ENCODE data around the gene MTURN.
"Not testable (repeated sequence)": the region's sequence is repeated elsewhere in the genome, so short reads cannot be mapped to it uniquely, and the experiment has no call there.

Gene MTURN

DNA sequence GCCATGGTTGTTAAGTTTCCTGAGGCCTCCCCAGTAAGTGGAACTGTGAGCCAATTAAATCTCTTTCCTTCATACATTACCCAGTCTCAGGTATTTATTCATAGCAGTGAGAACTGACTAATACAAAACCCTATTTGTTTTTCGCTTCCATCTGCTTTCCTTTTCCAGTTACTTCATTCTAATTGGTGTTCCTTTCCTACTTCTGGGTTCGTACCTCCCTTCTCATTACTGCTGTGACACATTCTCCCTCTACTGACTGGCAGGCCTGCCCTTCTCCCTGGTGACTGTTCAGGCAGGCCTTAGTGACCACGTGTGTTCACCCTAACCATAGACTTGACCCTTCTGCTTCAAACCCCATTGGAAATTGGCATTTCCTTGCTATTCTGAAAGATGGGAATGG lies 37.7 kb downstream of the MTURN start:
- in situ Hi-C loops (cut with HindIII; ENCODE audit: low pct_ligation_motif_present, low pct_unique_long_range_greater_than_20kb, low sequenced_read_pairs), result no loop called here
- no peak for DNase-seq

DNA sequence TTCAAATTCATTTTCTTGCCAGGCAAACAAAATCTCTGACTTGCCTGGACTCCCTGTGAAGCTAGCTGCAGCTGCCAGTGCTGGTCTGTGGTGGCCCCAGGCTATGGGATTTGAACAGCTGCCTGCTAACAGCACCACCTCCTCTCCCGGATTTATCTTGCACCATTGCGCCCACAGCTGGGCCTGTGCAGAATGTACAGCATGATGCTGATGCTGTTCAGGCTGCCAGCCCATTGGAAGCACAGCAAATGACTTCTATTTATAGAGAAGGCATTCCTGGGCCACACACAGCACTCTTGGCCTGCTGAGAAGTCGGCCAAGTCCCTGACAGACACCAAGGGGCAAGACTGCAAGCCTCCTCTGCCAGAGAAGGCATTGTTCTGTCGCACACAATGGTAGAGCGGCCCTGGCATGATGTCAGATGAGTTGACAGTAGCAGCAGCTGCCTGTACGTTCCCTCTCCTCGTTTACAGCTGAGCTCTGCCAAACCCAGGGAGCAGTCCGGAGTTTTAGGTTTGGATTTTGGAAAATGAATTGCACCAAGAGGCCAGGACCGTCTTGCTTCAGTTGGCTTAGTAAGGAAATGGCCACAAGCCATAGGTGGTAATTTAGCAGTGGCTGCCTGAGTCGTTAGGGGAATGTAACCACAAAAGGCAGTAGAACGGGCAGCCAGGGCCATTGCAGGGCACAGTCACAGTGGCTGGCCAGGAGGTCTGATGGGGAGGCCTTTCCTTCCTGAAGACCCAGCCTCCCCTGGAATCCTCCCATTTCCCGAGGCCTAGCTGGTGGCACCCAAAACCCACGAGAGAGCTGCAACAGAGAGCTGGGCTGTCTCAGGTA lies 38.5 kb downstream of the MTURN start:
- in situ Hi-C loops (cut with HindIII; ENCODE audit: low pct_ligation_motif_present, low pct_unique_long_range_greater_than_20kb, low sequenced_read_pairs), result no loop called here
- DNase-seq, result peak; percentile 22

DNA sequence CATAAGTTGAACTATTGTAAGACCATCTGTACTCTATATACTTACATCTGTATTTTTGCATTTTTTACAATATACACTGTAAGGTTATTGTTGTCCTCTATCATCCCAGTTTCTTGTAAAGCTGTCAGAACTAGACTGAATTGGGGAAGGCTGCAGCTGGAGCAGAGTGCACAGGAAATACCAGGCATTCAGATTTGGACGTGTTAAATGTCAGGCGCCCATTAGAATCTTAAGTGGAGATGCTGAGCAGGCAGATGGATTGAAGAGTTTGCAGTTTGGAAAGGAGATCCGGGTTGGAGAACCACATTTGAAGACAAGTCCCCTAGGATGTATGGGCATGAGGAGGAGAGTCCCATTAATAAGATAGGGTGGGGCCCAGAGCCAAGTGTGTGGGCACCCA lies 40.4 kb downstream of the MTURN start:
- no peak for DNase-seq
- in situ Hi-C loops (cut with HindIII; ENCODE audit: low pct_ligation_motif_present, low pct_unique_long_range_greater_than_20kb, low sequenced_read_pairs), result no loop called here

DNA sequence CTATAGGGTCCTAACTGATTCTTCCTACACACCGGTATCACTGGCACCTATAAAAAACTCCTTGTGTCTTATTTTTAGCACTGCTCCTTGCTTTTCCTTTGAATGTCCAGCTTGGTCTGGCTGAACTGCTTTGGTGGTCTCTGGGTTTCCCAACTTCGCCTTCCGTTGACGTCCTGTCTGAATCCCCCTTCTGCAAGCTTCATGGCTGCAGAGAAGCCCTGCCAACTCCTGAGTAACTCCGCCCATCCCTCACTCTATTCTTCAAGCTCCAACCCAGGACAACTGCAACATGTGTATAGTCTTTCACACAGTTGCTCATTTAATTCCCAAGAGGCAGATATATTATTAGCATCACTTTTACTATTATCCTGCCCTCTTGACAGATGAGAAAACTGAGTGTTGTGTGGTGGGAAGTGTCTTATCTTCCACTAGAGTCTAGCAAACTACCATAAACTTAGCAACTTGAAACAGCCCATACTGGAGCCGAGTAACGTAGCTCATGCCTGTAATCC lies 40.9 kb downstream of the MTURN start:
- in situ Hi-C loops (cut with HindIII; ENCODE audit: low pct_ligation_motif_present, low pct_unique_long_range_greater_than_20kb, low sequenced_read_pairs), result no loop called here
- no peak for DNase-seq

DNA sequence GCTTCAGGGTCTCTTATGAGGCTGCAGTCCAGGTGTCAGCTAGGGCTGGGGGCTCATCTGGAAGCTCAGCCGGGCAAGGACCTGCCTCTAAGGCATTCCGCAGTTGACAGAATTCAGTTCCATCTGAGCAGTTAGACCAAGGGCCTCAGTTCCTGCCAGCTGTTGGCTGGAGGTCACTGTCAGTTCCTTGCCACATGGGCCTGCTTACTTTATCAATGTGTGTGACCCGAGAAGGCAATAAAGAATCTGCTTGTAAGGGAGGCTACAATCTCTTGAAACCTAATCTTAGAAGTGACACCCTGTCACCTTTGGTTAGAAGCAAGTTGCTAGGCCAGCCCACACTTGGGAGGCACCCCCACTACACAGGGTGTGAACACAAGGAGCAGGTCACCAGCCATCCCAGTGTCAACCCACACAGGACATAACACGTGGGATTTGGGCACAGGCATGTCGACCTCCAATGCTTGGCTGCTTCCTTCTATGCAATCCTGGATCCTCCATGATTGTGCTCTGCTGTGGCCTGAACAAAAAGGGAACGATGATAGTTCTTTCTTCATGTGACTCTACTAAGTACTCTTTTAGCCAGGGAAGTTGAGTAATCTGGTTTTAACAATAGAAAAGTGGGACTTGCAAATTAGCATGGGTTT lies 41.8 kb downstream of the MTURN start:
- in situ Hi-C loops (cut with HindIII; ENCODE audit: low pct_ligation_motif_present, low pct_unique_long_range_greater_than_20kb, low sequenced_read_pairs), result no loop called here
- no peak for DNase-seq

DNA sequence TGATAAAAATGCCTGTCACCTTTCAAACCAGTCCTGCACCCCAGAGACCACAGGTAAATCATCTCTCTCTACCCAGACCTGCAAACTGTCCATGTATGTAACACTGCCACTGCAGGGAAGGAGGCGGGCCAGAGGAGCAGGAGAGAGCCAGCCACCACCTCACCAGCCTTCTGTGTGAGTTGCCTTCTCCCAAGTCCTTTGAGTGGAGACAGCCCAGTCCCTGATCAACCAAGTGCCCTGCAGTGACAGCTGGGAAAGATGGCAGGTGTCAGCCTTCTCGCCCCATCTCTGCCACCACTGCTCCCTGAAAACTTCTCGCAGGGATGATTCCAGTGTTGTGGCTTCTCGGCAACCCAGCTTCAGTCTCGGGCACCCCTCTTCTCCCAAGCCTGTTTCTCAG lies 42.4 kb downstream of the MTURN start:
- in situ Hi-C loops (cut with HindIII; ENCODE audit: low pct_ligation_motif_present, low pct_unique_long_range_greater_than_20kb, low sequenced_read_pairs), result no loop called here
- DNase-seq, result no peak

DNA sequence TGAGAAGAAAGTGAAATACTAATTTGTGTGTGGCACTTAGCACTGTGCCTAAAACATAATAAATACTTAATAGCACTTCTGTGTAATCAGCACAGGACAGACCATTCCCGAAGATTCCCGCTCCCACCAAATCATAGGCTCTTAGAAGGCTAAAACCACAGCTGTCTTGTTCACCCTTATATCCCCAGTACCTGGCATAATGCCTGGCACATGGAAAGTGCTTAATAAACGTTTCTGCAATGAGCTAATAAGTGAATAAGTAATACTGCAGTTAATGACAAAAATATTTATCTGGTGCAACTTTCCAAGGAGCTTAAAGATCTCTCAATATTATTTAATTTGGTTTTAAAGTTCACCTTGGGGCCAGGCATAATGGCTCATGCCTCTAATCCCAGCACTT lies 43.2 kb downstream of the MTURN start:
- in situ Hi-C loops (cut with HindIII; ENCODE audit: low pct_ligation_motif_present, low pct_unique_long_range_greater_than_20kb, low sequenced_read_pairs), result no loop called here
- no peak for DNase-seq

DNA sequence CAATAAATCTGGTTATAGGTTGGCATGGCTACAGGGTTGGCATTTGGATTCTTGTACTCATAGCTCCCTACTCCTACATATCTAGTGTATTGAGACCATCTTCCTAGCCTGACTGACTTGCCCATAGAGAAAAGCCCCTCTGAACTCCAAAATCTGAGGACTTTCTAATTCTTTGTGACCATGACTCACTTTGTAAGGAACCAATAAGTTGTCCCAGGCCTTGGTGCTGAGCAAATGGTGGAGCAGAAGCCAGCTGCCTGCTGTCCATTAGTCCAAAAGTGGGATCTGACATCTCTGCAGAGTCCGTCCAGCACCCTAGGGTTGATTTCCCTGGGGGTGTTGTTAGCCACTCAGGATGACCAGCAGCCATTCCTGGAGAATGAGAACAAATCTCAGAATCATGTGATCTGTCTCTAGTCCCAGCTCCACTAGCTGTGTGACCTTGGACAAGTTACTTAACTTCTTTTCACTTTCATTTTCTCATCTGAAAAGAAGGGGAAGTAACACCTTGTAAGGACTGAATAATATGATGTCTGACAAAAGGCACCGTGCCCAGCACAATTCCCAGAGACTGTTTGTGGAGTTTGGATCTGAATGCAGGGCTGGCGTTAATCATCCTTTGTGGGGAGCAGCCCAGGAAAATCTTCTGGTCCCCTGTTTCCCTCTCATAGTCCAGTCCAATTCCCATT lies 44.1 kb downstream of the MTURN start:
- no peak for DNase-seq
- in situ Hi-C loops (cut with HindIII; ENCODE audit: low pct_ligation_motif_present, low pct_unique_long_range_greater_than_20kb, low sequenced_read_pairs), result no loop called here

DNA sequence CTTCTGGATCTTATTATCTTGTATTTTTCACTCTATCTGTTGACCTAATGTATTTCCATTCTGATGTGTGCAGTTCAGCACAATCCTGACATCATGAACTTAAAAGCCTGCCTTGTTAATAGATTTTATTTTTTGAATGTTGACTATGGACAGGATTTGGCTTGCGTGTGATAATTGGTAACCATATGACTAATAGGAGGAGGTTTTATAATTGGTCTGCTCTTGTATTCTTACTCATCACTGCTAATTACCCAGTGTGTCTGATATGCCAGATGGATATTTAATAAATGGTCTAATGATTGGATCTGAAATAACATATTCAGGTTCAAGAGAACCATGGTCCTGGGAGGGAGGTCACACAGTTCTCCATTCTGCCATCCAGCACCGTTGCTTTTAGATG lies 45.9 kb downstream of the MTURN start:
- DNase-seq, result no peak
- in situ Hi-C loops (cut with HindIII; ENCODE audit: low pct_ligation_motif_present, low pct_unique_long_range_greater_than_20kb, low sequenced_read_pairs), result no loop called here

DNA sequence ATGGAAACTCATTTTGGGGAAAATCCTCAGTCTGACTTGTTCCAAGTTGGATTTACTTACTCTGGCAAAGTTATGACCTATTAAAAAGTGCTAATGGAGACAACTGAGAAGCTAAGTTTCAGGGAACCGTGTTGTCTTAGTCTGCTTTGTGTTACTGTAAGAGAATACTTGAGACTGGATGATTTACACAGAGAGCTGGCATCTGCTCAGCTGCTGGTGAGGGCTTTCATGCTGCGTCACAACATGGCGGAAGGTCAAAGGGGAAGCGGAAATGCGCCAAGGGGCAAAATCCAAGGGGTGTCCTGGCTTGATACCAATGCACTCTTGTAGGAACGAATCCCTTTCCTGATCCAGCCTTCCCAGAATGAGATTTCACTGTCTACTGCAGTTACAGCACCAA lies 46.4 kb downstream of the MTURN start:
- no peak for DNase-seq
- in situ Hi-C loops (cut with HindIII; ENCODE audit: low pct_ligation_motif_present, low pct_unique_long_range_greater_than_20kb, low sequenced_read_pairs), result no loop called here

DNA sequence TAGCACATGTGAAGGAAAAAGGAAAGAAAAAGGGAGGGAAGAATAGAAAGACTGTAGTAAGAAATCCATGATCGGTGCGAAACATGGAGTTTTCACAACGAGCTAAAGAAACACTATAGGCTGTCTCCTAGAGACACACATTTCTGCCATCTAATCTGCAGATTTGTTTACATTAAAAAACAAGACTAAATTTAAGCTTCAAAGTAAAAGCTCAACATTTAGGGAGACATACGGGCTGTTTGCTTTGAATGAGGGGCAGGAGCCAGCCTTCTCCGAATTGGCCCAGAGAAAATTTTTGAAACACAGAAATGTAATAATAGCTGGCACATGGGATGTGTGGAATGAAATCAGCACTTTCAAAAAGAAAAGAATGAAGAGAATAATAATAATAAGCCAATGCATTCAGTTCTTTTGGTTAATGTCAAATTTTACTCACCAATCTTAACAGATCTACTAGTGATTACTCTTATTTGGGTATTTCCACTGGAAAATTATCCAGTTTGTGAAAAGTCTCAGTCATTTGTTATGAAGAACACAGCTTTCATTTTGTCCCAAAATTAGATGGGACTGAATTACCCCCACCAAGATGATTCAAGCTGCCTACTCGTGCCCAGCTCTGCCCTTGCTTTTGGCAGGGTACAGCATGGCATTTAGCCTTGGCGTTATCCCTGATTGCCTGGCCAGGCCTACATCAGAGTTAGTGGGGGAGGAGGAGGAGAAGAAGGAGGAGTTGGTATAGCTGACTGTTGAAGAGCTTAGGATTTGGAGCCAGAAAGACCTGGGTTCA lies 47.1 kb downstream of the MTURN start:
- in situ Hi-C loops (cut with HindIII; ENCODE audit: low pct_ligation_motif_present, low pct_unique_long_range_greater_than_20kb, low sequenced_read_pairs), result no loop called here

DNA sequence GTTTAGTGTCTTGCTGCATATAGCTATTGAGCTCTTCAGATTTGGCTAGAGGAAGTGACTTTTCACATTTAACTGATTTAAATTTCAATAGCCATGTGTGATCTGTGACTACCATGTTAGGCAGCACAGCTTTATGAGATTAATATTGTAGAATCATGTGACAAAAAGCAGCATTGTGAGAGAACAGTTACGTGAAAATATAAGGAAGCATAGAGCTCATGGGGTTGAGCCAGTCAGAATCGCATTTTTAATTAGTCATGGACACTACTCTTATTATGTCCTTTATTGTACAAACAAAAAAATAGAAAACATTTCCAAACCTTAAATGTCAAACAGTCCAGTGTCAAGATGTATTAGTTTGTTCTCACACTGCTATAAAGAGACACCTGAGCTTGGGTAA lies 48.0 kb downstream of the MTURN start:
- in situ Hi-C loops (cut with HindIII; ENCODE audit: low pct_ligation_motif_present, low pct_unique_long_range_greater_than_20kb, low sequenced_read_pairs), result no loop called here
- no peak for DNase-seq

More for the DNA sequence above, 47.1 kb downstream of the MTURN start:
- no peak for DNase-seq

DNA sequence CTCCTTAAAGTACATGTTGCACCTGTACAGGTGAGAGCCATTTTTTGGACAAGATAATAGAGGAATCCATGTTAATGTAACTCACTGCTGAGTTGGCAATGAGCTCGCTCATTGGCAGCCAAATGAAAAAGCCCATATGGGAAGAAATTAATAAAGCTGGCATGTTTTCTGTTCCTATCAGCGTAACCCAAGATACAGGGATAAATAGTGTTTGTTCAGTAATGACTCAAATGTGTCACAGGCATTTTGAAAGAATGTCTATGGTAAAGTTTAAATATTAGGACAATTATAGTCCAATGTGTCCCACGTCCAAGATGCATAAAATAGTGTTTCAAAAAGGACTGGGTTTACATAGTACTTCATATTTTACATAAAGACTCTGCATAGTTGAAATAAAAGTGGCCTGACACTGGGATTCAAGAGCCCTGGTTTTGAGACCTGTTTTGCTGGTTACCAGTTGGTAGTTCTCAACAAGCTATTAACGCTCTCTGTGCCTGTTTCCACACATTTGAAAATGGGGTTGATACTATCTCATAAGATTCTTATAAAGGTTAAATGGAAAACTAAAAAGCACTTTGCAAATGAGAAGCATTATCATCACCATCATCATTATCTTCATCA lies 49.1 kb downstream of the MTURN start:
- no peak for DNase-seq
- in situ Hi-C loops (cut with HindIII; ENCODE audit: low pct_ligation_motif_present, low pct_unique_long_range_greater_than_20kb, low sequenced_read_pairs), result no loop called here

DNA sequence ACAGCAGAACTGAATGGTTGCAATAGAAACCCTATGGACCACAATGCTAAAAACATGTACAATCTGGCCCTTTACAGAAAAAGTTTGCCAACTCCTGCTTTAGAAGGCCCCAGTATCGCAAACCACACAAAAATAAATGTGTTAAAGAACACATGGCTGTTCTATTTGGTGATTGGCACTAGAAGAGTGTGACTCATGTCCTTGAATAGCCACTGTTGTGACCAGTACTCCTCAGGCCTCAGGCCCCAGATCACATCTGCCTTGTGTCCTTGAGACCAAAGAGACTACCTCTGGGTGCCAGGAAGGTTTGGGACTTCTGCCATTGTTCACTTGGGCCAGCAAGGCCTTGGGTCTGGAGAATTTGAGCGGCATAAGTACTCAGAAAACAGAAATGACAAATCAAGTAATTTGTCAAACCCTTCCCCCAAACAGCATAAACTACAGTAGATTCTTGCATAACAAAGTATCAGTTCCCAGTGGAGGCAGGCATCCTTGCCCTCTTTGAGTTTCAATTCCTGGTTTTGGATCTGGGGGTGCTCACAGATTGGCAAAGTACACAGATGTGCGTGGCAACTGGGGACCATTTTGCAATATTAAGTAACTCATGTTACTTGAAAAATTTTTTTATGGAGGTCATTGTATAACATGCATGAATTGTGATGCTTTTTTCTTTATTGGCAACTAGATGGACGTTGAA lies 50.2 kb downstream of the MTURN start:
- no peak for DNase-seq
- in situ Hi-C loops (cut with HindIII; ENCODE audit: low pct_ligation_motif_present, low pct_unique_long_range_greater_than_20kb, low sequenced_read_pairs), result no loop called here

DNA sequence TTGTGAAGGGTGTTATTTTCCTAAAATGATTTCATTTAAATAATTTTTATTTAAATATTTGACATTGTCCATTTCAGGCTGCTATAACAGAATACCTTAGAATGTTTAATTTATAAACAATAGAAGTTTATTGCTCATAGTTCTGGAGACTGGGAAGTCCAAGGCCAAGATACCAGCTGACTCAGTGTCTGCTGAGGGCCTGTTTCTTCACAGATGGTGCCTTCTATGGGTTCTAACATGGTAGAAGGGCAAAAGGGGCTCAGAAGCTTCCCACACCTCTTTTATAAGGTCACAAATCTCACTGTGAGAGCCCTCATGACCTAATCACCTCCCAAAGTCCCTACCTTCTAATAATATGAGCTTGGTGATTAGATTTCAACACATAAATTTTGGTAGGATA lies 50.7 kb downstream of the MTURN start:
- no peak for DNase-seq
- in situ Hi-C loops (cut with HindIII; ENCODE audit: low pct_ligation_motif_present, low pct_unique_long_range_greater_than_20kb, low sequenced_read_pairs), result no loop called here

DNA sequence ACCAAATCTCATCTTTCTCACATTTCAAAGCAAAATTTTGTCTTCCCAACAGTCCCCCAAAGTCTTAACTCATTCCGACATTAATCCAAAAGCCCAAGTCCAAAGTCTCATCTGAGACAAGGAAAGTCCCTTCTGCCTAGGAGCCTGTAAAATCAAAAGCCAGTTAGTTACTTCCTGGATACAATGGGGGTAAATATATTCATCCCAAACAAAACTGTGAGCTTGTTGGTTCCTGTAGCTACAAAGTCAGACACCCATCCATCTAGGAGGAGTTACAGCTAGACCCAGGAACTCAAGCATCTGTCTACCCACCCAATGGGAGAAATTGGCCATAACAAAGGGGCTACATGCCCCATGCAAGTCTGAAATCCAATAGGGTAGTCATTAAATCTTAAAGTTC lies 51.9 kb downstream of the MTURN start:
- in situ Hi-C loops (cut with HindIII; ENCODE audit: low pct_ligation_motif_present, low pct_unique_long_range_greater_than_20kb, low sequenced_read_pairs), result no loop called here
- DNase-seq, result no peak

DNA sequence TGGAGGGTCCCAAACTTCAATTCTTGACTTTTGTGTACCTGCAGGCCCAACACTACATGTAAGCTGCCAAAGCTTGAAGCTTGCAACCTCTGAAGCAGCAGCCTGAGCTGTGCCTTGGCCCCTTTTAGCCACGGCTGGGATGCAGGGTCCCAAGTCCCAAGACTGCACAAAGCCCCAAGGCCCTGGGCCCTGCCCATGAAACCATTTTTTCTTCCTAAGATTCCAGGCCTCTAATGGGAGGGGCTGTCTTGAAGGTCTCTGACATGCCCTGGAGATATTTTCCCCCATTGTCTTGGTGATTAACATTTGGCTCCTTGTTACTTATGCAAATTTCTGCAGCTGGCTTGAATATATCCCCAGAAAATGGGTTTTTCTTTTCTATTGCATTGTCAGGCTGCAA lies 52.7 kb downstream of the MTURN start:
- in situ Hi-C loops (cut with HindIII; ENCODE audit: low pct_ligation_motif_present, low pct_unique_long_range_greater_than_20kb, low sequenced_read_pairs), result no loop called here

DNA sequence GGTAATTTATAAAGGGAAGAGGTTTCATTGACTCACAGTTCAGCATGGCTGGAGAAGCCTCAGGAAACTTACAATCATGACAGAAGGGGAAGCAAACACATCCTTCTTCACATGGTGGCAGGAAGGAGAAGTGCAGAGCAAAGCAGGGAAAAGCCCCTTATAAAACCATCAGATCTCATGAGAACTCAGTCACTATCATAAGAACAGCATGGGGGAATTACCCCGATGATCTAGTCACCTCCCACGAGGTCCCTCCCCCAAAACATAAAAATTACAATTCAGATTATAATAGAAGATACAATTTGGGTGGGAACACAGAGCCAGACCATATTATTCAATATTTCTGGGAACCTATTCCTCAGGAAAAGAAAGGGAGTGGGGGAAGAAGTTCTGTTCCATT lies 53.6 kb downstream of the MTURN start:
- in situ Hi-C loops (cut with HindIII; ENCODE audit: low pct_ligation_motif_present, low pct_unique_long_range_greater_than_20kb, low sequenced_read_pairs), result not testable (repeated sequence)

More for the DNA sequence above, 52.7 kb downstream of the MTURN start:
- DNase-seq, result no peak

More for the DNA sequence above, 53.6 kb downstream of the MTURN start:
- not testable (repeated sequence) for DNase-seq
